ENCODE measurements around the gene VMP1.
"Not testable (repeated sequence)": the region's sequence is repeated elsewhere in the genome, so short reads cannot be mapped to it uniquely, and the experiment has no call there.

The VMP1 gene

GRCh38 chr17:59814685-59815084 is 107.2 kb downstream of the VMP1 start:
- no peak for DNase-seq

GRCh38 chr17:59815965-59816364 is 108.5 kb downstream of the VMP1 start:
- DNase-seq, result no peak

GRCh38 chr17:59825533-59826322 is 118.3 kb downstream of the VMP1 start:
- DNase-seq, result peak; percentile 54

- no peak for DNase-seq
Observed at GRCh38 chr17:59826706-59827453, 119.4 kb downstream of the VMP1 start.

- DNase-seq, result no peak
Observed at GRCh38 chr17:59827721-59828477, 120.4 kb downstream of the VMP1 start.

GRCh38 chr17:59828478-59828760 is 121.0 kb downstream of the VMP1 start:
- no peak for DNase-seq

- DNase-seq, result peak; percentile 63
Observed at GRCh38 chr17:59828819-59829216, 121.4 kb downstream of the VMP1 start.

GRCh38 chr17:59829217-59830006 is 122.0 kb downstream of the VMP1 start:
- DNase-seq, result peak; percentile 46

- DNase-seq, result no peak
Observed at GRCh38 chr17:59830007-59830630, 122.7 kb downstream of the VMP1 start.

- no peak for DNase-seq
Observed at GRCh38 chr17:59830846-59831486, 123.5 kb downstream of the VMP1 start.

GRCh38 chr17:59832883-59833379 is 125.5 kb downstream of the VMP1 start:
- DNase-seq, result no peak

- peak; percentile 62 for DNase-seq
Observed at GRCh38 chr17:59837308-59838051, 130.0 kb downstream of the VMP1 start.

- peak; percentile 55 for DNase-seq
Observed at GRCh38 chr17:59838052-59838916, 130.8 kb downstream of the VMP1 start.

GRCh38 chr17:59839651-59840328 is 132.3 kb downstream of the VMP1 start:
- no peak for DNase-seq

GRCh38 chr17:59840329-59841090 is 133.1 kb downstream of the VMP1 start:
- peak; percentile 47 for DNase-seq

- DNase-seq, result not testable (repeated sequence)
Observed at GRCh38 chr17:59841091-59841881, 133.8 kb downstream of the VMP1 start.

- DNase-seq, result not testable (repeated sequence)
Observed at GRCh38 chr17:59841882-59842263, 134.4 kb downstream of the VMP1 start.

All from activated naive CD4-positive, alpha-beta T cell treated with Interleukin-2 at 50 U/mL for 16 hours (primary cell).